DND-41 (cell line): ENCODE measurements around the gene NPC1.
A peak's percentile ranks its signal among the peaks of the same experiment; 100 is the strongest.

Experiments
- ATAC-seq: fragments of 200-7000 bp; cut with Tn5 transposase; 3 replicates; pipeline ENCODE4 v1.9.1; 2021; ENCODE audit warnings: low read depth; ENCODE audit not compliant: insufficient read depth
- DNase-seq: peaks from one replicate; pipeline ENCODE4 v3.0.0-alpha.2; 2020
- H2AFZ ChIP-seq: 2 replicates; pipeline ENCODE4 v1.6.0; 2012; ENCODE audit warnings: low read depth, low read length
- H3K27ac ChIP-seq: 2 replicates; pipeline ENCODE4 v1.5.1; 2012; ENCODE audit warnings: low read length, inconsistent platforms
- H3K27me3 ChIP-seq: fragments of 200-600 bp; sonication (generic); 2 replicates; pipeline ENCODE4 v1.6.0; 2012; ENCODE audit warnings: low read length, mild to moderate bottlenecking, inconsistent platforms; ENCODE audit not compliant: insufficient read depth, poor library complexity
- H3K36me3 ChIP-seq: 2 replicates; pipeline ENCODE4 v1.5.1; 2012; ENCODE audit warnings: low read length, inconsistent platforms; ENCODE audit not compliant: insufficient read depth
- H3K4me1 ChIP-seq: 2 replicates; pipeline ENCODE4 v1.5.1; 2012; ENCODE audit warnings: mild to moderate bottlenecking, low read length; ENCODE audit not compliant: insufficient read depth
- H3K4me2 ChIP-seq: 2 replicates; pipeline ENCODE4 v1.6.0; 2012; ENCODE audit warnings: mild to moderate bottlenecking, moderate library complexity, low read length, inconsistent platforms; ENCODE audit not compliant: insufficient read depth
- H3K4me3 ChIP-seq, 2 experiments: fragments of 200-600 bp in 1 of 2; shearing (Covaris generic) in 1 of 2; 2 replicates each; pipeline ENCODE4 v1.5.1; 2012 to 2016; ENCODE audit warnings: inconsistent platforms in 2 of 2, low read length in 2 of 2, mild to moderate bottlenecking in 2 of 2, low read depth in 1 of 2, moderate library complexity in 1 of 2
- H3K79me2 ChIP-seq: 2 replicates; pipeline ENCODE4 v1.6.0; 2012; ENCODE audit warnings: low read length, inconsistent platforms; ENCODE audit not compliant: insufficient read depth
- H3K9ac ChIP-seq: 2 replicates; pipeline ENCODE4 v1.6.0; 2012; ENCODE audit warnings: low read depth, mild to moderate bottlenecking, inconsistent platforms, low read length, moderate library complexity
- H3K9me3 ChIP-seq: 2 replicates; pipeline ENCODE4 v1.5.1; 2012; ENCODE audit warnings: low read length, moderate library complexity, mild to moderate bottlenecking, inconsistent platforms; ENCODE audit not compliant: insufficient read depth, severe bottlenecking
- H4K20me1 ChIP-seq: 2 replicates; pipeline ENCODE4 v1.6.0; 2012; ENCODE audit warnings: low read length; ENCODE audit not compliant: insufficient read depth
- EZH2 ChIP-seq: IDR thresholded peaks from 3 replicates; pipeline ENCODE4 v1.6.1; 2012; ENCODE audit warnings: borderline replicate concordance, low read depth, mild to moderate bottlenecking, moderate library complexity, low read length, inconsistent platforms; ENCODE audit not compliant: severe bottlenecking
- TF ChIP-seq, protein P1 (sequence below): IDR thresholded peaks from 2 replicates; pipeline ENCODE4 v1.5.1; 2012; ENCODE audit warnings: borderline replicate concordance, low read length, moderate library complexity, mild to moderate bottlenecking; ENCODE audit not compliant: poor library complexity, severe bottlenecking; ENCODE audit errors: extremely low read depth

The NPC1 gene

DNA sequence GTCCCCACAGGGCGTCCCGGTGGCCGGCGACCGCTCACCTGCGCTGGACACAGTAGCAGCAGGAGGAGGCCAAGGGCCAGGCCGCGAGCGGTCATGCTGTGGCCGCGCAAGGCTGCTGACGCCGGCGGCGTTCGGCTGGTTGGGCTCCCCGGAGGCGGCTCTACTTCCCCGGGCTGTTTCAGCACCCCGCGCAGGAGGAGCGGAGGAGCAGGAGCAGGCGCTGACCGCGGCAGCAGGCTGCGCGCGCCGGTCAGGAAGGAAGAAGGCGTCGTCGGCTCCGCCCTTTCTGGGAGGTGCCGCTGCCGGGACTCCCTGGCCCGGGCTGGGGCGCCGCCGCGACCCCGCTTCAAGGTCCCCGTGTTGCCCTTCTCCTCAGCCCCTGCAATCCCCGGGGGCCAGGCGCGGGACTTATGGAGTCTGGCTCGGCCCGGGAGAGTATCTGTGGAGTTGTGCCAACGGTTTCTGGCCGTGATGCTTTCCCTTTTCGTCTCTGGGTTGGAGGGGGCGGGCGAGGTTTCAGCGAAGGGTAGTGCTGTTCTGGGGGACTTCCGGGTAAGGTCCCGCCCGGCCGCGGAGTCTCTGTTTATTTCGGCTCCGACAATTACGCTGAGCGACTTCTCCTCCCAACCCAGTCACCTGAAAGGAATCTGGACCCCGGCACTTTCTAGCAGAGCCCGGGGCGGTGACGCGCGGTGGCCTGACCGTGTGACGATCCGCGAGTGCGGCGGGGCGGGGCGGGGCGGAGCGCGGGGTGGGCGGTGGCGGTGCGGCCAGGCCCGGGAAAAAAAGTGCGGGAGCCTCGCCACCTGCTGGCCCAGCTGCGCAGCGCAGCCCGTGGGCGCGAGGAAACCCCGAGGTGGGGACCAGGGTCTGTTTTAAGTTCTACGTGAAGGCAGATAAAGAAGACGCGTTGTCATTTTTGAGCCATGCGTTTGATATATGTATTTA lies at the start of gene NPC1:
Gene NPC1 (minus strand): TSS at position 258 of the 948 bp plus-strand sequence. CDS start 163 bp downstream, at position 95.
- Histone ChIP-seq H4K20me1 (peaks cover 3% of the 10 kb centered on the region; the same call in 1 of the 2 replicates), H2AFZ (peak within 1 kb of the TSS; percentile 98), H3K9me3 (no peaks in the 10 kb centered on the region), H3K4me3 (peak within 1 kb of the TSS; percentile 38 to 86), H3K4me2 (peak within 1 kb of the TSS; percentile 90), H3K4me1 (peaks cover 48% of the 10 kb centered on the region), H3K36me3 (no peaks in the 10 kb centered on the region; the same call in 1 of the 2 replicates), H3K27ac (peak within 1 kb of the TSS; percentile 93), H3K79me2 (peaks cover 46% of the 10 kb centered on the region), H3K27me3 (peaks cover 2% of the 10 kb centered on the region), H3K9ac (peak within 1 kb of the TSS; percentile 71)
- DNase-seq (peak; percentile 94), ATAC-seq (peak; percentile 93)
- TF ChIP-seq, protein P1, sequence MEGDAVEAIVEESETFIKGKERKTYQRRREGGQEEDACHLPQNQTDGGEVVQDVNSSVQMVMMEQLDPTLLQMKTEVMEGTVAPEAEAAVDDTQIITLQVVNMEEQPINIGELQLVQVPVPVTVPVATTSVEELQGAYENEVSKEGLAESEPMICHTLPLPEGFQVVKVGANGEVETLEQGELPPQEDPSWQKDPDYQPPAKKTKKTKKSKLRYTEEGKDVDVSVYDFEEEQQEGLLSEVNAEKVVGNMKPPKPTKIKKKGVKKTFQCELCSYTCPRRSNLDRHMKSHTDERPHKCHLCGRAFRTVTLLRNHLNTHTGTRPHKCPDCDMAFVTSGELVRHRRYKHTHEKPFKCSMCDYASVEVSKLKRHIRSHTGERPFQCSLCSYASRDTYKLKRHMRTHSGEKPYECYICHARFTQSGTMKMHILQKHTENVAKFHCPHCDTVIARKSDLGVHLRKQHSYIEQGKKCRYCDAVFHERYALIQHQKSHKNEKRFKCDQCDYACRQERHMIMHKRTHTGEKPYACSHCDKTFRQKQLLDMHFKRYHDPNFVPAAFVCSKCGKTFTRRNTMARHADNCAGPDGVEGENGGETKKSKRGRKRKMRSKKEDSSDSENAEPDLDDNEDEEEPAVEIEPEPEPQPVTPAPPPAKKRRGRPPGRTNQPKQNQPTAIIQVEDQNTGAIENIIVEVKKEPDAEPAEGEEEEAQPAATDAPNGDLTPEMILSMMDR = peak; percentile 88
- no peak for TF ChIP-seq EZH2

DNA sequence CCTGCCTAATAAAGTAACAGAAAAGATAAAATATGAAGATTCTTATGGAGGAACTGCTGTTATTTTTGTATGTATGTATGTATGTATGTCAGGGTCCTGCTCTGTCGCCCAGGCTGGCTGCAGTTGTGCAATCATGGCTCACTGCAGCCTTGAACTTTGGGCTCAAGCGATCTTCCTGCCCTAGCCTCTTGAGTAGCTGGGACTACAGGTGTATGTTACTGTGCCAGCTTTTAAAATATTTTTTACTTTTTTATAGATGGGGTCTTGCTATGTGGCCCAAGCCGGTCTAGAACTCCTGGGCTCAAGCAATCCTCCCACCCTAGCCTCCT lies 49.7 kb upstream of the NPC1 start:
- DNase-seq (no peak), ATAC-seq (no peak)
- H3K4me1 ChIP-seq = no peaks in the 10 kb centered on the region
- no peak overlapping the region for H3K27ac ChIP-seq
- no peak overlapping the region for H3K4me3 ChIP-seq
- no peaks in the 10 kb centered on the region for H3K79me2 ChIP-seq
- no peak overlapping the region for H3K4me2 ChIP-seq
- H3K9ac ChIP-seq = no peak overlapping the region
- no peaks in the 10 kb centered on the region for H3K27me3 ChIP-seq
- H3K9me3 ChIP-seq = peaks cover under 1% of the 10 kb centered on the region
- no peak overlapping the region for H2AFZ ChIP-seq
- TF ChIP-seq, protein P1 = no peak
- no peak for TF ChIP-seq EZH2
- no peaks in the 10 kb centered on the region for H3K36me3 ChIP-seq
- H4K20me1 ChIP-seq = no peaks in the 10 kb centered on the region

DNA sequence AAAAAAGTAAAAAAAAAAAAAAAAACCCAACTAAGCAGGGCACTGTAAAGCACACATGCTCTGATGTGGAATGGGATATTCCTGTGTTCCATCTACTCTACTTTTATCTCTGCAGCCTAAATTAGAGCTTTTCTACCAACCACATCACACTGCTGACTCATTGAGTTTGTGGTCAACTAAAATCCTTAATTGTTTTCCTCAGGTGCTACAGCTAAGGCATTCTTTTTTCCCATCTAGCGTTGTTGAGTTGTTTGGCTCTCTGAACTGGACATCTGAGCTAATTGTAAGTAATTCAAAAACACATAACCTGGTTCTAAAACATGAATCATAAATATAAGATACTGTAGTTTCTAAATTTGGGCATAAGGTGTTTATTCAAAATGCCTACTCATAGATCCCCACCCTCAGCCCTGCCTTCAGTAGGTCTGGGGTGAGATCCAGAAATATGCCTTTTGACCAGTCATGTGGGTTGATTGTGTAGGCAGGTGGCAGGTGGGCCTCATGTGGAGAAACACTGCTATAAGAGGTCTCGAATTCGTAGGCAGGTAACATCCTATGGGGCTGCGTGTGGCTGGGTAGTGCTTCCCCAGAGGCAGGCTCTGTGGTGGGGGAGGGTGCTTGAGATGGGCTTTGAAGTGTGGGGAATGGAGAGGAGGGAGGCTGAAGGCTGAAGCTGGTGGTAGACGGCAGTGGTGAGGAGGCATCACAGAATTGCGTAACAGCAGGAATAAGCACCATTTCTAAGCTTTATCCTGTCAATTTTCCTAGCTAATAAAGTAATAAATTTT lies 49.2 kb upstream of the NPC1 start:
- Histone ChIP-seq H3K4me3 (no peak overlapping the region), H2AFZ (no peak overlapping the region), H3K4me1 (no peaks in the 10 kb centered on the region), H3K9ac (no peak overlapping the region), H4K20me1 (no peaks in the 10 kb centered on the region), H3K9me3 (no peaks in the 10 kb centered on the region), H3K36me3 (no peaks in the 10 kb centered on the region), H3K27me3 (no peaks in the 10 kb centered on the region), H3K27ac (no peak overlapping the region), H3K4me2 (no peak overlapping the region), H3K79me2 (no peaks in the 10 kb centered on the region)
- DNase-seq = peak; percentile 28
- TF ChIP-seq EZH2 = no peak
- TF ChIP-seq, protein P1 = no peak
- peak; percentile 72; the same call in 2 of the 3 replicates for ATAC-seq
